HepG2 (cell line): Measurements from ENCODE around the gene ARHGEF26. TPM values are rescaled to one million over a fixed set of nuclear protein-coding genes. Genes with fewer than 3 reads are reported as not detected.

Experiments
- HNRNPUL1 ChIP-seq: fragments of 200-400 bp; formaldehyde crosslinking; IDR thresholded peaks from 2 replicates; pipeline ENCODE4 v1.6.1; 2017; ENCODE audit warnings: low read depth, mild to moderate bottlenecking, low read length, moderate library complexity
- RELA ChIP-seq: sonication (generic); formaldehyde crosslinking; IDR thresholded peaks from 2 replicates; pipeline ENCODE4 v1.4.0; 2020; ENCODE audit warnings: missing genetic modification reagents
- SETDB1 ChIP-seq: sonication (generic); formaldehyde crosslinking; IDR thresholded peaks from 2 replicates; pipeline ENCODE4 v1.5.1; 2020; ENCODE audit warnings: missing genetic modification reagents, mild to moderate bottlenecking, borderline replicate concordance
- SMC3 ChIP-seq: IDR thresholded peaks from 2 replicates; pipeline ENCODE4 v1.6.1; 2011; ENCODE audit warnings: low read length, improper control_type of control experiment
- YEATS2 ChIP-seq: sonication (generic); formaldehyde crosslinking; IDR thresholded peaks from 2 replicates; pipeline ENCODE4 v1.4.0; 2020; ENCODE audit warnings: missing genetic modification reagents, borderline replicate concordance
- ZFP36L1 ChIP-seq: sonication (generic); formaldehyde crosslinking; IDR thresholded peaks from 2 replicates; pipeline ENCODE4 v1.8.0; 2022; ENCODE audit warnings: mild to moderate bottlenecking, missing genetic modification reagents, moderate library complexity
- ZNF430 ChIP-seq: sonication (generic); formaldehyde crosslinking; IDR thresholded peaks from 2 replicates; pipeline ENCODE4 v1.9.0; 2021; ENCODE audit warnings: mild to moderate bottlenecking, missing genetic modification reagents
- ZNF761 ChIP-seq: sonication (generic); formaldehyde crosslinking; conservative IDR thresholded peaks from 2 replicates; pipeline ENCODE4 v1.4.0; 2020; ENCODE audit warnings: mild to moderate bottlenecking, missing genetic modification reagents
- ZNF839 ChIP-seq: sonication (generic); formaldehyde crosslinking; IDR thresholded peaks from 2 replicates; pipeline ENCODE4 v1.4.0; 2020; ENCODE audit warnings: missing genetic modification reagents, mild to moderate bottlenecking, borderline replicate concordance
- polyA plus RNA-seq, 8 experiments: library from polyadenylated mRNA; depleted of rRNA in 3 of 8; stranded (reverse) in 7 of 8; unstranded in 1 of 8; fragments of >200 nt; fragmentation: Illumina TruSeq in 4 of 8; extraction: Trizol in 4 of 8; gene quantifications; 2 replicates each; pipeline versions ENCODE4 v1.2.1 to v1.2.3, GENCODE V29; 2011 to 2016; ENCODE audit warnings: low read depth in 4 of 8, missing spikeins in 1 of 8, mixed read lengths in 1 of 8; ENCODE audit not compliant: insufficient read depth in 1 of 8
- total RNA-seq, 5 experiments: library from RNA; depleted of rRNA; stranded (reverse); fragments of >200 nt; fragmentation: Illumina TruSeq; extraction: Trizol; gene quantifications; 2 replicates each; pipeline ENCODE4 v1.2.3, GENCODE V29; 2016; ENCODE audit warnings: low read depth in 1 of 5
- TF ChIP-seq, protein P1 (sequence below): sonication (generic); formaldehyde crosslinking; IDR thresholded peaks from 2 replicates; pipeline ENCODE4 v1.5.0; 2020; ENCODE audit warnings: missing genetic modification reagents
- TF ChIP-seq, protein P2 (sequence below), 2 experiments: fragments of 450-650 bp in 1 of 2; sonication (generic) in 1 of 2; formaldehyde crosslinking in 1 of 2; IDR thresholded peaks; 2 replicates each; pipeline versions ENCODE4 v1.6.1 to v1.8.0; 2016 to 2022; ENCODE audit warnings: antibody characterized with exemption in 1 of 2, mild to moderate bottlenecking in 1 of 2, missing genetic modification reagents in 1 of 2
- TF ChIP-seq, protein P3 (sequence below): sonication (generic); formaldehyde crosslinking; IDR thresholded peaks from 2 replicates; pipeline ENCODE4 v1.5.0; 2020; ENCODE audit warnings: missing genetic modification reagents
- TF ChIP-seq, protein P4 (sequence below): sonication (generic); formaldehyde crosslinking; IDR thresholded peaks from 2 replicates; pipeline ENCODE4 v1.5.1; 2020; ENCODE audit warnings: mild to moderate bottlenecking, missing genetic modification reagents, borderline replicate concordance
- TF ChIP-seq, protein P5 (sequence below): sonication (generic); formaldehyde crosslinking; IDR thresholded peaks from 2 replicates; pipeline ENCODE4 v1.4.0; 2020; ENCODE audit warnings: mild to moderate bottlenecking, missing genetic modification reagents

The ARHGEF26 gene
- total and polyA plus RNA-seq, 2 of the 13 experiments (the other 11 are each of a cell fraction or from before 2014, with no cell fraction given) = 0.74 to 6.1 TPM

DNA sequence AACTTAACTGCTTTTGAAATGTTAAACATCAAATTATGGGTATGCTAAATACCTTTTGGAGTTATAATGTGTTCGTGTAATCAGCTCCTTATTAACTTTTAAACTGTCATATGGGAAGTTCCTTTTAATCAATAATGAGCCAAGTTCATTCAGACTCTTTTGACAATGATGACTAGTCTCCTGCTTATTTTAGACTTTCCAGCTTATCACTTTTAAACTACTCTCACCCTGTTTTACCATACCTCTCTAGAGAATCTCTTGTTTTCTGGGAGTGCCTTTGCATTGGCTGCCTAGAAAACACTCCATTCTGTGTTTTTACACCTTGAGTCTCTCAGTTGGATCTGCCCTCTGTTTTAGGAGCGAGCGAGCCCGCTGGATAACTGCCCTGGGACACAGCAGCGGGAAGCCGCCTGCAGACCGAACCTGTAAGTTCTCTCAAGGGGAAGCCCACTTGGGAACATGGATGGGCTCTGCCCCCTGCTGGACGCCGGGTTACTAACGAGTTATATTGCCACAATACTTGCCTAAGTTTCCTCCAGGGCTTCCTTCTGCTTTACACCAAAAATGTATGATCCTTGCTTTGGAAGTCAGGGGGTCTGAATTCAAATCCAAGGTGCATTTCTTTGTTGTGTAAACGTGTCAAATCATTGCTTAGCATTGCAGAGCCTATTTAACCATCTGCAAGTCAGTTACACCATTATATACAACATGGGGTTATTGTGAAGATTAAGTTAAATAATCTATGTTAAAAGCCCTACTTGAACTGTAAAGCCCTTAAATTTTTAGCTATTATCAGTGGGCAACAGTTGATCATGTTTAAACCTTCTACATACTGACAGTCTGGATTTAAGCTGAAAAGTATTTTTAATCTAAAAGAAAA lies 131.8 kb downstream of the ARHGEF26 start (continued):
- TF ChIP-seq, protein P1, sequence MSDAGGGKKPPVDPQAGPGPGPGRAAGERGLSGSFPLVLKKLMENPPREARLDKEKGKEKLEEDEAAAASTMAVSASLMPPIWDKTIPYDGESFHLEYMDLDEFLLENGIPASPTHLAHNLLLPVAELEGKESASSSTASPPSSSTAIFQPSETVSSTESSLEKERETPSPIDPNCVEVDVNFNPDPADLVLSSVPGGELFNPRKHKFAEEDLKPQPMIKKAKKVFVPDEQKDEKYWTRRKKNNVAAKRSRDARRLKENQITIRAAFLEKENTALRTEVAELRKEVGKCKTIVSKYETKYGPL (CRISPR knock-in tag) = no peak
- TF ChIP-seq, protein P2, sequence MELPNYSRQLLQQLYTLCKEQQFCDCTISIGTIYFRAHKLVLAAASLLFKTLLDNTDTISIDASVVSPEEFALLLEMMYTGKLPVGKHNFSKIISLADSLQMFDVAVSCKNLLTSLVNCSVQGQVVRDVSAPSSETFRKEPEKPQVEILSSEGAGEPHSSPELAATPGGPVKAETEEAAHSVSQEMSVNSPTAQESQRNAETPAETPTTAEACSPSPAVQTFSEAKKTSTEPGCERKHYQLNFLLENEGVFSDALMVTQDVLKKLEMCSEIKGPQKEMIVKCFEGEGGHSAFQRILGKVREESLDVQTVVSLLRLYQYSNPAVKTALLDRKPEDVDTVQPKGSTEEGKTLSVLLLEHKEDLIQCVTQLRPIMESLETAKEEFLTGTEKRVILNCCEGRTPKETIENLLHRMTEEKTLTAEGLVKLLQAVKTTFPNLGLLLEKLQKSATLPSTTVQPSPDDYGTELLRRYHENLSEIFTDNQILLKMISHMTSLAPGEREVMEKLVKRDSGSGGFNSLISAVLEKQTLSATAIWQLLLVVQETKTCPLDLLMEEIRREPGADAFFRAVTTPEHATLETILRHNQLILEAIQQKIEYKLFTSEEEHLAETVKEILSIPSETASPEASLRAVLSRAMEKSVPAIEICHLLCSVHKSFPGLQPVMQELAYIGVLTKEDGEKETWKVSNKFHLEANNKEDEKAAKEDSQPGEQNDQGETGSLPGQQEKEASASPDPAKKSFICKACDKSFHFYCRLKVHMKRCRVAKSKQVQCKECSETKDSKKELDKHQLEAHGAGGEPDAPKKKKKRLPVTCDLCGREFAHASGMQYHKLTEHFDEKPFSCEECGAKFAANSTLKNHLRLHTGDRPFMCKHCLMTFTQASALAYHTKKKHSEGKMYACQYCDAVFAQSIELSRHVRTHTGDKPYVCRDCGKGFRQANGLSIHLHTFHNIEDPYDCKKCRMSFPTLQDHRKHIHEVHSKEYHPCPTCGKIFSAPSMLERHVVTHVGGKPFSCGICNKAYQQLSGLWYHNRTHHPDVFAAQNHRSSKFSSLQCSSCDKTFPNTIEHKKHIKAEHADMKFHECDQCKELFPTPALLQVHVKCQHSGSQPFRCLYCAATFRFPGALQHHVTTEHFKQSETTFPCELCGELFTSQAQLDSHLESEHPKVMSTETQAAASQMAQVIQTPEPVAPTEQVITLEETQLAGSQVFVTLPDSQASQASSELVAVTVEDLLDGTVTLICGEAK (IDR thresholded peaks at IDR 0.05) = no peak
- TF ChIP-seq, protein P2 (CRISPR knock-in tag; IDR thresholded peaks at IDR 0.05) = no peak
- no peak for TF ChIP-seq YEATS2 (CRISPR knock-in tag)
- no peak for TF ChIP-seq ZNF839 (CRISPR knock-in tag)
- no peak for TF ChIP-seq HNRNPUL1
- TF ChIP-seq, protein P3, sequence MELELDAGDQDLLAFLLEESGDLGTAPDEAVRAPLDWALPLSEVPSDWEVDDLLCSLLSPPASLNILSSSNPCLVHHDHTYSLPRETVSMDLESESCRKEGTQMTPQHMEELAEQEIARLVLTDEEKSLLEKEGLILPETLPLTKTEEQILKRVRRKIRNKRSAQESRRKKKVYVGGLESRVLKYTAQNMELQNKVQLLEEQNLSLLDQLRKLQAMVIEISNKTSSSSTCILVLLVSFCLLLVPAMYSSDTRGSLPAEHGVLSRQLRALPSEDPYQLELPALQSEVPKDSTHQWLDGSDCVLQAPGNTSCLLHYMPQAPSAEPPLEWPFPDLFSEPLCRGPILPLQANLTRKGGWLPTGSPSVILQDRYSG (CRISPR knock-in tag) = no peak
- TF ChIP-seq SMC3 = peak; percentile 93
- TF ChIP-seq, protein P4, sequence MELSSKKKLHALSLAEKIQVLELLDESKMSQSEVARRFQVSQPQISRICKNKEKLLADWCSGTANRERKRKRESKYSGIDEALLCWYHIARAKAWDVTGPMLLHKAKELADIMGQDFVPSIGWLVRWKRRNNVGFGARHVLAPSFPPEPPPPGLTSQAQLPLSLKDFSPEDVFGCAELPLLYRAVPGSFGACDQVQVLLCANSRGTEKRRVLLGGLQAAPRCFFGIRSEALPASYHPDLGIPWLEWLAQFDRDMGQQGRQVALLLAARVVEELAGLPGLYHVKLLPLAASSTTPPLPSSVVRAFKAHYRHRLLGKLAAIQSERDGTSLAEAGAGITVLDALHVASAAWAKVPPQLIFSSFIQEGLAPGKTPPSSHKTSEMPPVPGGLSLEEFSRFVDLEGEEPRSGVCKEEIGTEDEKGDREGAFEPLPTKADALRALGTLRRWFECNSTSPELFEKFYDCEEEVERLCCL = 0 out of 2 replicates have a peak, but pooled peaks have one; percentile 33
- no peak for TF ChIP-seq ZFP36L1 (CRISPR knock-in tag)
- TF ChIP-seq, protein P5, sequence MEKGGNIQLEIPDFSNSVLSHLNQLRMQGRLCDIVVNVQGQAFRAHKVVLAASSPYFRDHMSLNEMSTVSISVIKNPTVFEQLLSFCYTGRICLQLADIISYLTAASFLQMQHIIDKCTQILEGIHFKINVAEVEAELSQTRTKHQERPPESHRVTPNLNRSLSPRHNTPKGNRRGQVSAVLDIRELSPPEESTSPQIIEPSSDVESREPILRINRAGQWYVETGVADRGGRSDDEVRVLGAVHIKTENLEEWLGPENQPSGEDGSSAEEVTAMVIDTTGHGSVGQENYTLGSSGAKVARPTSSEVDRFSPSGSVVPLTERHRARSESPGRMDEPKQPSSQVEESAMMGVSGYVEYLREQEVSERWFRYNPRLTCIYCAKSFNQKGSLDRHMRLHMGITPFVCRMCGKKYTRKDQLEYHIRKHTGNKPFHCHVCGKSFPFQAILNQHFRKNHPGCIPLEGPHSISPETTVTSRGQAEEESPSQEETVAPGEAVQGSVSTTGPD (CRISPR knock-in tag) = no peak
- no peak for TF ChIP-seq ZNF761
- TF ChIP-seq RELA (CRISPR knock-in tag) = no peak
- TF ChIP-seq ZNF430 (CRISPR knock-in tag) = no peak
- TF ChIP-seq SETDB1 (CRISPR knock-in tag) = no peak
